PC-3 (cell line): ENCODE results near the gene ZNF467. TPM values are rescaled to one million over a fixed set of nuclear protein-coding genes. Genes with fewer than 3 reads are reported as not detected.
A peak's percentile ranks its signal among the peaks of the same experiment; 100 is the strongest.

Experiments
- ATAC-seq: fragments of 200-7000 bp; cut with Tn5 transposase; 2 replicates; pipeline ENCODE4 v1.9.1; 2020; ENCODE audit warnings: mild to moderate bottlenecking, moderate library complexity
- BruUV-seq: library from RNA; stranded (reverse); fragments of 400-500 nt; replicated peaks from 2 replicates; lab custom pipeline; 2021; lab: Mats Ljungman, UMichigan
- CTCF ChIA-PET: fragments of 300-600 bp; sonication (Branson Sonifier 250); formaldehyde crosslinking; loops from one replicate; lab custom pipeline; 2022; ENCODE audit warnings: antibody characterized with exemption; lab: Charles Lee
- POLR2A ChIA-PET: fragments of 300-600 bp; sonication (Branson Sonifier 250); formaldehyde crosslinking; loops from one replicate; lab custom pipeline; 2022; ENCODE audit warnings: antibody characterized with exemption; ENCODE audit not compliant: unreplicated experiment; lab: Charles Lee
- DNase-seq: peaks from one replicate; pipeline ENCODE4 v3.0.0-alpha.2; 2015
- H2AFZ ChIP-seq: fragments of 300-600 bp; sonication (generic); 2 replicates; pipeline ENCODE4 v1.6.0; 2016; ENCODE audit warnings: antibody characterized with exemption, low read length
- H3F3A ChIP-seq: fragments of 300-600 bp; sonication (generic); one replicate; pipeline ENCODE4 v1.6.0; 2017; ENCODE audit warnings: antibody characterized with exemption, low read length, control low read depth, mild to moderate bottlenecking; ENCODE audit not compliant: unreplicated experiment
- H3K27ac ChIP-seq: fragments of 300-600 bp; sonication (generic); 2 replicates; pipeline ENCODE4 v1.5.1; 2016; ENCODE audit warnings: mild to moderate bottlenecking, low read length
- H3K27me3 ChIP-seq: fragments of 300-600 bp; sonication (generic); 2 replicates; pipeline ENCODE4 v1.6.1; 2016; ENCODE audit warnings: low read length, mixed read lengths
- H3K36me3 ChIP-seq: fragments of 300-600 bp; sonication (generic); 2 replicates; pipeline ENCODE4 v1.6.1; 2016; ENCODE audit warnings: low read depth, mixed run types, low read length, mixed read lengths
- H3K4me1 ChIP-seq: fragments of 300-600 bp; sonication (generic); 2 replicates; pipeline ENCODE4 v1.5.1; 2016; ENCODE audit warnings: low read length; ENCODE audit not compliant: insufficient read depth
- H3K4me2 ChIP-seq: fragments of 300-600 bp; sonication (generic); 2 replicates; pipeline ENCODE4 v1.6.0; 2016; ENCODE audit warnings: low read length
- H3K4me3 ChIP-seq: fragments of 300-600 bp; sonication (generic); 2 replicates; pipeline ENCODE4 v1.5.1; 2016; ENCODE audit warnings: mild to moderate bottlenecking, low read length, mixed read lengths
- H3K79me2 ChIP-seq: fragments of 300-600 bp; sonication (generic); 2 replicates; pipeline ENCODE4 v1.6.1; 2017; ENCODE audit warnings: low read length, mixed read lengths
- H3K9ac ChIP-seq: fragments of 300-600 bp; sonication (generic); 2 replicates; pipeline ENCODE4 v1.6.0; 2016; ENCODE audit warnings: mild to moderate bottlenecking, low read length
- H3K9me2 ChIP-seq: fragments of 300-600 bp; sonication (generic); replicated peaks from 2 replicates; pipeline ENCODE4 v1.6.1; 2016; ENCODE audit warnings: mixed run types, low read length, mixed read lengths
- H3K9me3 ChIP-seq: fragments of 300-600 bp; sonication (generic); 2 replicates; pipeline ENCODE4 v1.6.1; 2016; ENCODE audit warnings: low read length, mixed read lengths
- H4K20me1 ChIP-seq: fragments of 300-600 bp; sonication (generic); 2 replicates; pipeline ENCODE4 v1.6.1; 2016; ENCODE audit warnings: low read length, mixed read lengths
- EZH2 ChIP-seq: fragments of 300-600 bp; sonication (generic); IDR thresholded peaks from one replicate; pipeline ENCODE4 v1.6.1; 2017; ENCODE audit warnings: antibody characterized with exemption, mild to moderate bottlenecking, low read length; ENCODE audit not compliant: unreplicated experiment
- EZH2phosphoT487 ChIP-seq: fragments of 300-600 bp; sonication (generic); IDR thresholded peaks from 2 replicates; pipeline ENCODE4 v1.6.1; 2018; ENCODE audit warnings: mild to moderate bottlenecking, antibody characterized with exemption, low read length, borderline replicate concordance
- intact Hi-C: fragments of 100-400 bp; cut with micrococcal nuclease; formaldehyde crosslinking; loops from 2 replicates; pipeline ENCODE4 v1.9.0; 2023
- total RNA-seq: library from RNA; depleted of rRNA; stranded (reverse); fragments of >200 nt; gene quantifications from 2 replicates; pipeline ENCODE4 v1.2.3, GENCODE V29; 2014
- TF ChIP-seq, protein P1 (sequence below): fragments of 300-600 bp; sonication (generic); conservative IDR thresholded peaks from 2 replicates; pipeline ENCODE4 v1.5.1; 2017; ENCODE audit warnings: antibody characterized with exemption, low read depth, mild to moderate bottlenecking, low read length

The ZNF467 gene
- total RNA-seq, 1 experiment from 2014 or later = 6.3 TPM

GRCh38 chr7:149753375-149754233, 19.8 kb downstream of the ZNF467 start:
- CTCF ChIA-PET = no interaction called here
- no peaks in the 10 kb centered on the region for H3K36me3 ChIP-seq
- no peaks in the 10 kb centered on the region for H3K9me2 ChIP-seq
- POLR2A ChIA-PET = no interaction called here
- no peaks in the 10 kb centered on the region for H4K20me1 ChIP-seq
- no peaks in the 10 kb centered on the region for H3K27me3 ChIP-seq
- no peak overlapping the region for H3K27ac ChIP-seq
- H3K9ac ChIP-seq = no peak overlapping the region
- intact Hi-C loops = no loop called here
- no peaks in the 10 kb centered on the region for H3F3A ChIP-seq
- no TSS peak for BruUV-seq
- H3K4me2 ChIP-seq = no peak overlapping the region
- H3K4me1 ChIP-seq = no peaks in the 10 kb centered on the region
- no peaks in the 10 kb centered on the region for H3K9me3 ChIP-seq
- H3K4me3 ChIP-seq = no peak overlapping the region
- TF ChIP-seq EZH2phosphoT487 (no peak), EZH2 (no peak)
- TF ChIP-seq, protein P1, sequence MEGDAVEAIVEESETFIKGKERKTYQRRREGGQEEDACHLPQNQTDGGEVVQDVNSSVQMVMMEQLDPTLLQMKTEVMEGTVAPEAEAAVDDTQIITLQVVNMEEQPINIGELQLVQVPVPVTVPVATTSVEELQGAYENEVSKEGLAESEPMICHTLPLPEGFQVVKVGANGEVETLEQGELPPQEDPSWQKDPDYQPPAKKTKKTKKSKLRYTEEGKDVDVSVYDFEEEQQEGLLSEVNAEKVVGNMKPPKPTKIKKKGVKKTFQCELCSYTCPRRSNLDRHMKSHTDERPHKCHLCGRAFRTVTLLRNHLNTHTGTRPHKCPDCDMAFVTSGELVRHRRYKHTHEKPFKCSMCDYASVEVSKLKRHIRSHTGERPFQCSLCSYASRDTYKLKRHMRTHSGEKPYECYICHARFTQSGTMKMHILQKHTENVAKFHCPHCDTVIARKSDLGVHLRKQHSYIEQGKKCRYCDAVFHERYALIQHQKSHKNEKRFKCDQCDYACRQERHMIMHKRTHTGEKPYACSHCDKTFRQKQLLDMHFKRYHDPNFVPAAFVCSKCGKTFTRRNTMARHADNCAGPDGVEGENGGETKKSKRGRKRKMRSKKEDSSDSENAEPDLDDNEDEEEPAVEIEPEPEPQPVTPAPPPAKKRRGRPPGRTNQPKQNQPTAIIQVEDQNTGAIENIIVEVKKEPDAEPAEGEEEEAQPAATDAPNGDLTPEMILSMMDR = peak; percentile 63
- no peaks in the 10 kb centered on the region for H3K79me2 ChIP-seq
- DNase-seq (peak; percentile 44), ATAC-seq (peak; percentile 86)
- no peak overlapping the region for H2AFZ ChIP-seq

GRCh38 chr7:149752646-149753045, 20.7 kb downstream of the ZNF467 start:
- no TSS peak for BruUV-seq
- intact Hi-C loops = no loop called here
- no peak for ATAC-seq

More at GRCh38 chr7:149752646-149753045, 20.7 kb downstream of the ZNF467 start:
- TF ChIP-seq, protein P1 = no peak
- no peak for TF ChIP-seq EZH2
- TF ChIP-seq EZH2phosphoT487 = no peak
- Histone ChIP-seq H3K9me3 (no peaks in the 10 kb centered on the region), H2AFZ (no peak overlapping the region), H3K4me3 (no peak overlapping the region), H3K36me3 (no peaks in the 10 kb centered on the region), H4K20me1 (no peaks in the 10 kb centered on the region), H3K27me3 (no peaks in the 10 kb centered on the region), H3K9ac (no peak overlapping the region), H3K79me2 (no peaks in the 10 kb centered on the region), H3K27ac (no peak overlapping the region), H3K9me2 (no peaks in the 10 kb centered on the region), H3F3A (no peaks in the 10 kb centered on the region), H3K4me2 (no peak overlapping the region), H3K4me1 (no peaks in the 10 kb centered on the region)
- POLR2A ChIA-PET = no interaction called here
- CTCF ChIA-PET = no interaction called here
- no peak for DNase-seq
